Measurements from ENCODE around the gene DIAPH2.

- TF ChIP-seq, protein P1, sequence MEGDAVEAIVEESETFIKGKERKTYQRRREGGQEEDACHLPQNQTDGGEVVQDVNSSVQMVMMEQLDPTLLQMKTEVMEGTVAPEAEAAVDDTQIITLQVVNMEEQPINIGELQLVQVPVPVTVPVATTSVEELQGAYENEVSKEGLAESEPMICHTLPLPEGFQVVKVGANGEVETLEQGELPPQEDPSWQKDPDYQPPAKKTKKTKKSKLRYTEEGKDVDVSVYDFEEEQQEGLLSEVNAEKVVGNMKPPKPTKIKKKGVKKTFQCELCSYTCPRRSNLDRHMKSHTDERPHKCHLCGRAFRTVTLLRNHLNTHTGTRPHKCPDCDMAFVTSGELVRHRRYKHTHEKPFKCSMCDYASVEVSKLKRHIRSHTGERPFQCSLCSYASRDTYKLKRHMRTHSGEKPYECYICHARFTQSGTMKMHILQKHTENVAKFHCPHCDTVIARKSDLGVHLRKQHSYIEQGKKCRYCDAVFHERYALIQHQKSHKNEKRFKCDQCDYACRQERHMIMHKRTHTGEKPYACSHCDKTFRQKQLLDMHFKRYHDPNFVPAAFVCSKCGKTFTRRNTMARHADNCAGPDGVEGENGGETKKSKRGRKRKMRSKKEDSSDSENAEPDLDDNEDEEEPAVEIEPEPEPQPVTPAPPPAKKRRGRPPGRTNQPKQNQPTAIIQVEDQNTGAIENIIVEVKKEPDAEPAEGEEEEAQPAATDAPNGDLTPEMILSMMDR (IDR thresholded peaks at IDR 0.05): no peak
- no peak for TF ChIP-seq EP300 (IDR thresholded peaks at IDR 0.05)
- no peak for TF ChIP-seq POLR2A (IDR thresholded peaks at IDR 0.05)
These were observed 321.5 kb downstream of the DIAPH2 start for GRCh38 chrX:97006167-97006566.

Data from tibial nerve (tissue), 4 donors.